ENCODE data around the gene MAP7.

Gene MAP7

GRCh38 chr6:136566007-136566487, 15.8 kb upstream of the MAP7 start:
- DNase-seq (ENCODE audit: low read depth in 1 of 2, low spot score in 1 of 2): no peak

GRCh38 chr6:136564180-136564579, 14.0 kb upstream of the MAP7 start:
- DNase-seq (ENCODE audit: low read depth in 1 of 2, low spot score in 1 of 2): no peak

GRCh38 chr6:136563386-136564152, 13.3 kb upstream of the MAP7 start:
- DNase-seq (ENCODE audit: low read depth in 1 of 2, low spot score in 1 of 2): no peak

GRCh38 chr6:136562211-136562610, 12.0 kb upstream of the MAP7 start:
- no peak for DNase-seq (ENCODE audit: low read depth in 1 of 2, low spot score in 1 of 2)

- DNase-seq (ENCODE audit: low read depth in 1 of 2, low spot score in 1 of 2): no peak
Measured at GRCh38 chr6:136553166-136553787, 3.1 kb upstream of the MAP7 start.

GRCh38 chr6:136552054-136552453, 1.8 kb upstream of the MAP7 start:
- no peak for DNase-seq (ENCODE audit: low read depth in 1 of 2, low spot score in 1 of 2)

- DNase-seq (ENCODE audit: low read depth in 1 of 2, low spot score in 1 of 2): no peak
Measured at GRCh38 chr6:136551103-136551502, 881 bp upstream of the MAP7 start.

GRCh38 chr6:136550045-136550329, 235 bp downstream of the MAP7 start:
- DNase-seq (ENCODE audit: low read depth in 1 of 2, low spot score in 1 of 2): no peak

- DNase-seq (ENCODE audit: low read depth in 1 of 2, low spot score in 1 of 2): no peak
Measured at GRCh38 chr6:136549300-136550044, 750 bp downstream of the MAP7 start.

GRCh38 chr6:136548582-136549299, 1.5 kb downstream of the MAP7 start:
- no peak for DNase-seq (ENCODE audit: low read depth in 1 of 2, low spot score in 1 of 2)

- DNase-seq (ENCODE audit: low read depth in 1 of 2, low spot score in 1 of 2): no peak
Measured at GRCh38 chr6:136547871-136548270, 2.4 kb downstream of the MAP7 start.

GRCh38 chr6:136547336-136547735, 2.9 kb downstream of the MAP7 start:
- no peak for DNase-seq (ENCODE audit: low read depth in 1 of 2, low spot score in 1 of 2)

GRCh38 chr6:136546331-136546730, 3.9 kb downstream of the MAP7 start:
- DNase-seq (ENCODE audit: low read depth in 1 of 2, low spot score in 1 of 2): no peak

- no peak for DNase-seq (ENCODE audit: low read depth in 1 of 2, low spot score in 1 of 2)
Measured at GRCh38 chr6:136544326-136544725, 5.9 kb downstream of the MAP7 start.

GRCh38 chr6:136541395-136541794, 8.8 kb downstream of the MAP7 start:
- no peak for DNase-seq (ENCODE audit: low read depth in 1 of 2, low spot score in 1 of 2)

GRCh38 chr6:136539967-136540652, 10.1 kb downstream of the MAP7 start:
- no peak for DNase-seq (ENCODE audit: low read depth in 1 of 2, low spot score in 1 of 2)

- no peak for DNase-seq (ENCODE audit: low read depth in 1 of 2, low spot score in 1 of 2)
Measured at GRCh38 chr6:136538836-136539235, 11.4 kb downstream of the MAP7 start.

GRCh38 chr6:136535880-136536650, 14.2 kb downstream of the MAP7 start:
- no peak for DNase-seq (ENCODE audit: low read depth in 1 of 2, low spot score in 1 of 2)

GRCh38 chr6:136535017-136535765, 15.0 kb downstream of the MAP7 start:
- DNase-seq (ENCODE audit: low read depth in 1 of 2, low spot score in 1 of 2): no peak

- DNase-seq (ENCODE audit: low read depth in 1 of 2, low spot score in 1 of 2): no peak
Measured at GRCh38 chr6:136534268-136534667, 16.0 kb downstream of the MAP7 start.
